ENCODE results near the gene CACNA2D1.

CACNA2D1 gene

GRCh38 chr7:82348251-82348650 is 95.3 kb downstream of the CACNA2D1 start:
- TF ChIP-seq, protein P1, sequence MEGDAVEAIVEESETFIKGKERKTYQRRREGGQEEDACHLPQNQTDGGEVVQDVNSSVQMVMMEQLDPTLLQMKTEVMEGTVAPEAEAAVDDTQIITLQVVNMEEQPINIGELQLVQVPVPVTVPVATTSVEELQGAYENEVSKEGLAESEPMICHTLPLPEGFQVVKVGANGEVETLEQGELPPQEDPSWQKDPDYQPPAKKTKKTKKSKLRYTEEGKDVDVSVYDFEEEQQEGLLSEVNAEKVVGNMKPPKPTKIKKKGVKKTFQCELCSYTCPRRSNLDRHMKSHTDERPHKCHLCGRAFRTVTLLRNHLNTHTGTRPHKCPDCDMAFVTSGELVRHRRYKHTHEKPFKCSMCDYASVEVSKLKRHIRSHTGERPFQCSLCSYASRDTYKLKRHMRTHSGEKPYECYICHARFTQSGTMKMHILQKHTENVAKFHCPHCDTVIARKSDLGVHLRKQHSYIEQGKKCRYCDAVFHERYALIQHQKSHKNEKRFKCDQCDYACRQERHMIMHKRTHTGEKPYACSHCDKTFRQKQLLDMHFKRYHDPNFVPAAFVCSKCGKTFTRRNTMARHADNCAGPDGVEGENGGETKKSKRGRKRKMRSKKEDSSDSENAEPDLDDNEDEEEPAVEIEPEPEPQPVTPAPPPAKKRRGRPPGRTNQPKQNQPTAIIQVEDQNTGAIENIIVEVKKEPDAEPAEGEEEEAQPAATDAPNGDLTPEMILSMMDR (IDR thresholded peaks at IDR 0.05), result no peak

DNA sequence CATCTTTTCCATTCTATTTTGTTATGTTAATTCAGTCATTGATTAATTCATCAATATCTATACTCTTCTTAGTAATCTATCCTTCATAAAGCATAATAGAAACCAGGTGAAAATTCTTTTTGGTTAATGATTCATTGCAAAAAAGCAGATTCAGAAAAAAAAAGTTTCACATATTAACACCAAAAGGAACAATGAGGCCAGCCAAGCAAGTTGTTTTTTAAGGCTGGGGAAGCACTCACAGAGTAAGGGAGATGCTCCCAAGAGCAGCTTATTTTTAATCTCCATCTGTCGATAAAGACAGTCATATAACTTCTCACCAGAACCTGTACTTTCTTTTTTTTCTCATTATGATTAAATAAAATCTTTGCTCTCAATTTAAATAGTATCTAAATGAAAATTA is 95.8 kb downstream of the CACNA2D1 start:
- TF ChIP-seq, protein P1 (IDR thresholded peaks at IDR 0.05), result no peak

DNA sequence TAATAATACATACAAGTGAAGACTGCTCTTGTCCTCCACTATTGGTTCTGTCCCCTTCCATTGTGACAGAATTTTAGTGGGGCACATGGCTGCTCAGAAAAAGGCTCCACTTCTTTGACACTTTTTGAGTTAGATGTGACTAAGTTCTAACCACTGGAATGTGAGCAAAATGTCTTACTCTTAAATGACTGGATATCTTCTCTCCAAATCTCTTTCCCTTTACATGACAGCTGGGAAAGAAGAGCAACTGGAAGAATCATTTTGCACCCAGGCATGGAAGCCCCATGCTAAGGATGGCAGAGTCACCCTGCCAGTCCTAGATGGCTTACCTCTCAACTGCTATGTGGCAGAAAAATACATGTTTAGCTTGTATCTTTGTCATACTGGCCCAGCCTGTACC is 97.7 kb downstream of the CACNA2D1 start:
- TF ChIP-seq, protein P1 (IDR thresholded peaks at IDR 0.05), result no peak

DNA sequence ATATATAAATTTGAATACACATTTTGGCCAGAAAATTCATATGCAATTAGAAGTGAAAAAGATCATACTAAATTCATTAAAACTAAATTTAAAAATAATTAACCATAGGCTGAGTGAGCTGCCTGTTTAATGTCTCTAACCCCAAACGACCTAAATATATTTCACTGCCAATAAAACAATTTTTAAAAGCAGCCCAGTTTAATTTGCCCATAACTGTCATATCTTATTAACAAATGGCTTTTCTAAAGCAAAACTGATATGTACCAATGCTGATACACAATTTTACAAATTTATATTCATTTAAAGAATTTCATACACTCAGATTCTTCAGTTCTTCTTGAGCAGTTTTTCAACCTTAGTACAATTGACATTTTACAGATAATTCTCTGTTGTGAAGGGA is 99.9 kb downstream of the CACNA2D1 start:
- TF ChIP-seq, protein P1 (IDR thresholded peaks at IDR 0.05), result no peak

GRCh38 chr7:82339958-82340357 is 103.6 kb downstream of the CACNA2D1 start:
- TF ChIP-seq, protein P1 (IDR thresholded peaks at IDR 0.05), result no peak

DNA sequence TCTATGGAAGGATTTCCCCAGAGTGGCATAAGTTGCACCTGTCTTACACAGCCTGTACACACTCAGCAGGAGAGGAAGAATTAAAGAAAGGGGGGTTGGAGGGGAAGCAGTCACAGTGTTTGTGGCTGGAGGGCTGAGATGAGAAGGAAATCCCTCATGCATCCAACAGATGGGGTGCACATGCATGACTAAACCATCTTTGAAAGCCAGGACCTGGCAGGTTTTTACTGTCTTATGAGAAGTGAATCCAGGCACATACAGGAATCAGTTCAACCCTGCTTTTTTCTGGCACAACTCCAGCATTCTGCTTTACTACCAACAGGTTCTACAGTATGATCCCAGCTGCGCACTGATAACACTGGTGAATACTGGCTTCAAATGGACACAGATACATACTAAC is 107.7 kb downstream of the CACNA2D1 start:
- TF ChIP-seq, protein P1 (IDR thresholded peaks at IDR 0.05), result no peak

DNA sequence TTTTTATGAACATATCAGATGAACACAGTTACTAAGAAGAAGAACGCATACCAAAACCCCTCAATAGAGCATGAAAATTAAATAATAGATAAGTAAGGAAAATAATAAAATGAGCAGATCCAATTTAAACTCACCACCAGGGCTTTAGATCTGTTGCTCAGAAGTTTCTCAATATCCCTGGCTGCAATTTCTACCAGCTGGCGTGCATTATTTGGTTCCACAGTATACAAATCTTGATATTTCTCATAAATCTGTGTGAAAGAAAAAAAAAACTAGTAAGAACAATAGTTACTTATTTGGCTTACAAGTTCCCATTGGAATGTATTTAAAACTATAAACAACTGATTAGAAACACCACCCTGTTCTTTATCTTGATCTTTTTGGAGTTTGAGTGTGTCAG is 108.6 kb downstream of the CACNA2D1 start:
- TF ChIP-seq, protein P1 (IDR thresholded peaks at IDR 0.05), result no peak

GRCh38 chr7:82331234-82331633 is 112.3 kb downstream of the CACNA2D1 start:
- TF ChIP-seq, protein P1 (IDR thresholded peaks at IDR 0.05), result no peak

Measured in LNCAP (cell line).